Endodermal cell (in vitro differentiated cells): ENCODE measurements around the gene CAPZB. TPM values are rescaled to one million over a fixed set of nuclear protein-coding genes. Genes with fewer than 3 reads are reported as not detected.

Source experiments
- DNase-seq: peaks from one replicate; pipeline ENCODE4 v3.0.0-alpha.2; 2017
- H3K27ac ChIP-seq: 2 replicates; pipeline ENCODE4 v1.5.1; 2013; ENCODE audit warnings: mild to moderate bottlenecking, low read depth, low read length, moderate library complexity
- H3K27me3 ChIP-seq: 2 replicates; pipeline ENCODE4 v1.6.1; 2013; ENCODE audit warnings: mild to moderate bottlenecking, low read length, moderate library complexity; ENCODE audit not compliant: insufficient read depth, control insufficient read depth, poor library complexity, severe bottlenecking
- H3K36me3 ChIP-seq: 2 replicates; pipeline ENCODE4 v1.7.0; 2013; ENCODE audit warnings: mild to moderate bottlenecking, low read length, moderate library complexity; ENCODE audit not compliant: control insufficient read depth, insufficient read depth
- H3K4me1 ChIP-seq: one replicate; pipeline ENCODE4 v1.7.0; 2013; ENCODE audit warnings: low read length; ENCODE audit not compliant: control insufficient read depth, insufficient read depth
- H3K4me3 ChIP-seq: 2 replicates; pipeline ENCODE4 v1.5.1; 2013; ENCODE audit warnings: mild to moderate bottlenecking, low read length, moderate library complexity
- H3K9ac ChIP-seq: 2 replicates; pipeline ENCODE4 v1.6.1; 2013; ENCODE audit warnings: mild to moderate bottlenecking, low read length, moderate library complexity; ENCODE audit not compliant: poor library complexity, severe bottlenecking; ENCODE audit errors: extremely low read depth
- H3K9me3 ChIP-seq: 2 replicates; pipeline ENCODE4 v1.6.1; 2013; ENCODE audit warnings: mild to moderate bottlenecking, low read length, moderate library complexity; ENCODE audit not compliant: control insufficient read depth
- H3K27ac Mint-ChIP-seq: 2 replicates; pipeline ENCODE4 v1.8.0; 2020; ENCODE audit warnings: mixed read lengths
- H3K27me3 Mint-ChIP-seq: 2 replicates; pipeline ENCODE4 v1.8.0; 2021; ENCODE audit warnings: mild to moderate bottlenecking, mixed read lengths; ENCODE audit not compliant: insufficient read depth
- H3K36me3 Mint-ChIP-seq: 2 replicates; pipeline ENCODE4 v1.8.0; 2020; ENCODE audit warnings: low read depth, mixed read lengths
- H3K4me1 Mint-ChIP-seq: 2 replicates; pipeline ENCODE4 v1.8.0; 2020; ENCODE audit warnings: mixed read lengths
- H3K4me3 Mint-ChIP-seq: 2 replicates; pipeline ENCODE4 v1.8.0; 2020; ENCODE audit warnings: mild to moderate bottlenecking, moderate library complexity, mixed read lengths
- H3K9me3 Mint-ChIP-seq: 2 replicates; pipeline ENCODE4 v1.8.0; 2020; ENCODE audit warnings: mild to moderate bottlenecking, mixed read lengths
- CTCF ChIP-seq: fragments of 200-600 bp; sonication (generic); conservative IDR thresholded peaks from 2 replicates; pipeline ENCODE4 v1.5.0; 2021; ENCODE audit warnings: antibody characterized with exemption, mild to moderate bottlenecking
- WGBS, 2 experiments: methylation state at CpG; one replicate each; pipeline versions ENCODE4 v1.1.5 to v1.1.7; 2013; ENCODE audit warnings: missing lambda C conversion rate in 2 of 2, mixed read lengths in 1 of 2; ENCODE audit not compliant: insufficient coverage in 1 of 2, insufficient read length in 1 of 2; 5-methylcytosine and 5-hydroxymethylcytosine counted together
- total RNA-seq, 2 donors: library from RNA; stranded (reverse); fragmentation: NEBNext Ultra II Directional in 1 of 2; extraction: Animal tissue kit (Norgen Biotek cat#: 25700) in 1 of 2; gene quantifications; 2 replicates in 1 of 2; 3 replicates in 1 of 2; pipeline ENCODE4 v1.2.1, GENCODE V29; 2021

CAPZB gene
- total RNA-seq, 2 donors from 2014 or later, result 334 to 362 TPM

- Mint-ChIP-seq H3K27ac (peak within 1 kb of the TSS; percentile 77), H3K4me1 (peaks cover 15% of the 10 kb centered on the region), H3K27me3 (no peaks in the 10 kb centered on the region), H3K4me3 (peak within 1 kb of the TSS; percentile 78), H3K9me3 (no peaks in the 10 kb centered on the region), H3K36me3 (peaks cover 16% of the 10 kb centered on the region)
- Histone ChIP-seq H3K36me3 (peaks cover 17% of the 10 kb centered on the region), H3K9ac (peak within 1 kb of the TSS; percentile 85), H3K4me3 (peak within 1 kb of the TSS; percentile 91), H3K9me3 (no peaks in the 10 kb centered on the region), H3K27me3 (no peaks in the 10 kb centered on the region), H3K27ac (no peak within 1 kb of the TSS), H3K4me1 (peaks cover 3% of the 10 kb centered on the region)
- WGBS, 2 experiments, result 0% methylated on average over 12 to 105 of the region's 105 CpGs
- no peak for TF ChIP-seq CTCF
- peak; percentile 95 for DNase-seq
Observed at GRCh38 chr1:19311931-19312781, 173.2 kb downstream of the CAPZB start, which contains the start of the genes AKR7A2 and SLC66A1. Gene AKR7A2 (minus strand): TSS chr1:19312144. CDS start chr1:19312124, 20 bp downstream. Gene SLC66A1 (plus strand): TSS chr1:19312326. CDS start chr1:19317678, 5,352 bp downstream.

GRCh38 chr1:19311503-19311930, 173.8 kb downstream of the CAPZB start:
- H3K9ac ChIP-seq, result peak overlapping the region; percentile 85

More at GRCh38 chr1:19311503-19311930, 173.8 kb downstream of the CAPZB start:
- H3K4me1 Mint-ChIP-seq, result peaks cover 15% of the 10 kb centered on the region
- Histone ChIP-seq H3K36me3 (peaks cover 22% of the 10 kb centered on the region), H3K4me1 (peaks cover 3% of the 10 kb centered on the region), H3K27me3 (no peaks in the 10 kb centered on the region), H3K4me3 (peak overlapping the region; percentile 82), H3K9me3 (no peaks in the 10 kb centered on the region), H3K27ac (no peak overlapping the region)
- 1% methylated on average over 15 to 29 of the region's 29 CpGs for WGBS, 2 experiments
- peaks cover 23% of the 10 kb centered on the region for H3K36me3 Mint-ChIP-seq
- TF ChIP-seq CTCF, result no peak
- no peaks in the 10 kb centered on the region for H3K9me3 Mint-ChIP-seq
- peak overlapping the region; percentile 78 for H3K4me3 Mint-ChIP-seq
- DNase-seq, result peak; percentile 69
- H3K27ac Mint-ChIP-seq, result peak overlapping the region; percentile 77
- H3K27me3 Mint-ChIP-seq, result no peaks in the 10 kb centered on the region
